GM21576 (cell line): ENCODE data around the gene CDK11B.

Source experiments
- ATAC-seq: cut with Tn5 transposase; IDR thresholded peaks from one replicate; pipeline ENCODE4 v1.9.1; 2021; ENCODE audit warnings: mild to moderate bottlenecking, moderate library complexity; ENCODE audit not compliant: unreplicated experiment

The CDK11B gene

DNA sequence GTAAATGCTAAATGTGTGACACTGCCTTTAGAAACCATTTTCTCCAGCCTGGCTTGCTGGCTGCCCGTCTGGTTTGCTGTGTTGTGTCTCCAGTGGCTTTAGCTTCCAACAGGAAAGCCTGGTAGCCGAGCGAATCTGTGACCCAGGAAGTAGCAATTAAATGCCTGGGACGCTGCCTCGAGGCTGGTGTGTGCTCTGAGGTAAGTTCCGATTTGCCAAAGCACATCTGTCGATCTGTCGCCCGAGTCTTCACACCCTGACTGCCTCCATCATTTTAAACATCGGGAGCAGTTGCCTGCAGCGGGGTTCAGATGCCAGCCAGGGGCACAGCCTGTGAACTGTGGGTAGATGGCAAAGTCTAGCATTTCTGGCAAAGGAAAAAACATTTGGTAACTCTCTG is 41.3 kb downstream of the CDK11B start:
- no peak for ATAC-seq

DNA sequence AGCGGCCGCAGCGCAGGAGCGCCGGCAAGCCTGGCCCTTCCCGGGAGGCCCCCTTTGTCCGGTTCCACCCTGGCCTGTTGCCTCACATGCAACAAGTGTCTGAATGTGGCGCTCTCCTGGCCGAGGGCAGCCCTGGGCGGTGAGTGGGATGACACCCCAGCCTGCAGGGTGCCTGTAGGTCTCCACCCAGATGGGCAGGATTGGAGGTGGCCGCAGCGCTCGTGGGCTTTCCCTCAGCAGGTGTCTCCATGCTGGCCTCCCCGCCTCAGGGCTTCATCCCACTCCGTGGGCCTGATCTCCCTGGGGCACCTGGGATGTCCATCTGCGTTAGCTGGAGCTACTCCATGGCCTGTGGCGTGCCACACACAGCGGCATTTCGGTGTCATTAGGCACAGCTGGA is 42.0 kb downstream of the CDK11B start:
- ATAC-seq, result no peak

DNA sequence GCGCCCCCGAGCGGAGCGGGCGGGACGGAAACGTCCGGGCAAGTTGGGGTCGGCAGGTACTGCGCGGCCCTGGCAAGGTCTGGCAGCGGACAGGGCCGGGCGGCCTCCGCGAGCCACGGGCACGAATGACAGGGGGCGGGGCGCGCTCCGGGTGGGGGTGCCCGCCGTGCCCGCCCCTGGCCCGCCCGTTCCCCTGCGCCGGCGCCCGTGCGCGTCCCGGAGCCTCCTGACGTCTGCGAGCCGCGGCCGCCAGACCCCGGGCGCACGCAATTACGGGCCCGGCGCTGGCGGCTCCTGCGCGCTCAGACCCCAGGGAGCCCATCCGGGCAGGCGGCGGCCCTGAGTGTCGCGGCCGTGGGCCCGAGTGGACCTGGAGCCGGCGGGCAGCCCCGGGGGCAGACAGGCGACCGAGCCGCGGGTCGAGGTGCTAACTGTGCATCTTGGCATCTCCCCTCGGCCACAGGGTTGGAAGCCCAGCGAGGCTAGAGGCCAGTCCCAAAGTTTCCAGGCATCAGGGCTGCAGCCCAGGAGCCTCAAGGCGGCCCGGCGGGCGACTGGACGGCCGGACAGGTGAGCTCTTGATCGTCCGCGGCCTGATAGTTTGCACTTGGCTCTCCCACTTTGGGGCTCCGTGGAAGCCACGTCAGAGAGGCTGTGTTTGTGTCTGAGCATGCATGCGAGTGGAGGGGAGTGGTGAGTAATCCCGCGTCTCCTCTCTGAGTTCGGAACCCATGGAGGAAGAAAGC is 42.6 kb downstream of the CDK11B start:
- peak; percentile 17 for ATAC-seq

DNA sequence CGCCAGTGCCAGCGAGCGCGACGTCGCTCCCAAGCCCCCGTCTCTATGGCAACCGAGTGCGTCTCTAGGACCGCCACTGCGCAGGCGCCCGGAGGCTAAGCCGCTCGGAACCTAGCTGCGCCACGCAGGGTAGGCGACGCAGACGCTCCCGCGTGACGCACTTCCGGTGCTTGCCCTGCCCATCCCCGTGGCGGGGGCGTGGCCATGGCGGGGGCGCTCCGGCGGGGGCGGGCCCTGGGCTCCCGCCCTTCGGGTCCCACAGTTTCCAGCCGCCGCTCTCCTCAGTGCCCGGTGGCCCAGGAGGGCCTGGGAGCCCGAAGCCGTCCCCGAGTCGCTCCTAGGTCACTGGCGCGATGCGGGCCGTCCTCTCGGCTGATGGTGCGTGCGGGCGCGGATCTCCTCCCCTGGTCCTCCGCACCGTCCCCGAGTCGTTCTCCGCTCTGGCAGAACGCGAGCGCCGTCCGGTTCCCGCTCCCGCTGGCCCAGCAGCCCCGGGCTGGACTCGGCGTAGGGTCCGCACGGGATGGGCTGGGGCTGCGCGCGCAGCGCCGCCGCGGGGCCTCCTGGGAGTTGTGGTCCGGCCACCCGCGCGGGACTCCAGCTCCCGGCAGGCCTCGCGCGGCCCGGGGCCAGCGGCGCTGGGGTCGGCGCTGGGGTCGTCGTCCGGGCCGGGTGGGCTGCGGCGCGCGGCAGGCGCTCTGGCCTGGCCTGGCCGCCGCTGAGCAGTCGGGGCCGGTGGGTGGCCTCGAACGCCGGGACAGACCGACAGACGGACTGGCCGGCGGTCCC is 43.4 kb downstream of the CDK11B start, which contains the start of gene MIB2:
TSS of gene MIB2 (plus strand) at position 245 of the 789 bp plus-strand sequence. CDS start 7,953 bp downstream, outside the sequence.
- ATAC-seq, result peak; percentile 82

DNA sequence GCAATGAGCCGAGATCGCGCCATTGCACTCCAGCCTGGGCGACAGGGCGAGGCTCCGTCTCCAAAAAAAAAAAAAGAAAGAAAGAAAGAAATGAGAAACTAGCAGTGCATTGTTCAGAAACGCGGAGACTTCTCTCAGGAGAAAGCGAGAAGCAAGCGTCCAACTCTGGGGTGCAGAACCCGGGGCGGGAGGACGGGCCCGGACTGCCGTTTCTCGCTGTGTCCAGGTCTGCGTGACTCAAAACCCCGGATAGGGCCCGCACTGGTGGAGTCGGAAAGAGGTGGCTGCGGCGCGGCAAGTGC is 43.9 kb downstream of the CDK11B start:
- ATAC-seq, result no peak

DNA sequence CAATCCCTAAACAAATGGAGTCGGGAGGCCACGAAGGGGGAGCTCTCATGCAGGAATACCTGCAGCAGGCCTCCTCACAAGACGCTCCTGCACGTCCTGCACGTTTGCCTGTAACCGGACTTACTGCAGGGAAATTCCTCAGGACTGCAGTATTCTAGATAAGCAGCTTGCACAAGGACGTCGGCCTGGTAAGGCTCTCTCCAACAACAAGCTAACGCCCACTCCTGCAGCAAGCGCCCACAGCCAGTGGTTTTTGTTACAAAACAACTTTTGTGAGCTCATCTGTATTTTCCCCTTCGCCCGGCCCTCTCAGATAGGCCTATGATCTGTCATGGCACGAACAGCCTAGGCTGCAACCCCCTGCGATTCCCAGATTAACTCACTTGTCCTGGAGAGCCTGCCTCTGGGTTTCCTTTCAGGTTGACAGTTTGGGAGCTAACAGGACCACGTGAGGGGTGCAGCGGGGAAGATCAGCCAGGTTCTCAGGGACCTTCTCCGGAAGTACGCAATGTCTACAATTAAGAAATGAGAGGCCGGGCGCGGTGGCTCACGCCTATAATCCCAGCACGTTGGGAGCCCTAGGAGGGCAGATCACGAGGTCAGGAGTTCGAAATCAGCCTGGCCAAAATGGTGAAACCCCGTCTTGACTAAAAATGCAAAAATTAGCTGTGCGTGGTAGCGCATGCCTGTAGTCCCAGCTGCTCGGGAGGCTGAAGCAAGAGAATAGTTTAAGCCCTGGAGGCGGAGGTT is 44.4 kb downstream of the CDK11B start:
- ATAC-seq, result no peak

DNA sequence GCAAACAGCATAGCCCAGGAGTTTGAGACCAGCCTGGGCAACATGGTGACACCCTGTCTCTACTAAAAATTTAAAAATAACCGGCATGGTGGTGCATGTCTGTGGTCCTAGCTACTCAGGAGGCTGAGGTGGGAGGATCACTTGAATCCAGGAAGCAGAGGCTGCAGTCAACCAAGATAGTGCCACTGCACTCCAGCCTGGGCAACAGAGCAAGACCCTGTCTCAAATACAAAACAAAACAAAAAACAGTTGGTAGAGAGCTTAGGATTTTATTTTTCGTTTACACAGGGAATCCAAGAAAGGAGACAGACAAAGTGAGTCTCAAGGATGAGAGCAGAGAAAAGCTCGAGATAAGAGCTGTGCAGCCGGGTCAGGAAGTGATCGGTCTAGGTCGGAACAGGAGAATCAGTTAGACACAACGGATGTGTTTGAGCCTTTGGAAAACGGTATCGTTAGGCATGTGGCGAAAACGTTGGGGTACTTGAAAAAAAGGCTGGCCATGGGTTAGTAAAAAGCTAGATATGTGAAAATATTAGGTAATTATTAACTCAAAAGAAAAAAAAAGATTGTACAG is 45.2 kb downstream of the CDK11B start:
- ATAC-seq, result no peak

DNA sequence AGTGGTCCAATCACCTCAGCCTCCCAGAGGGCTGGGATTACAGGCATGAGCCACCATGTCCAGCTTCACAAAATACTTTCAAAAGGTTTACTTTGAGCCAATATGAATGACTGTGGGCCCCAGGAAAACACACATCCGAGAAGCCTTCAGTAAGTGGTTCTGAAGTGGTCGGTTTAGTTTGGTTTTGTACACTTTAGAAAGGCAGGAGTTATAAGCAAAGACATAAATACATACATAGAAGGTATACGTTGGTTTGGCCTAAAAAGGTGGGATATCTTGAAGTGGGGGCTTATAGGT is 46.8 kb downstream of the CDK11B start:
- no peak for ATAC-seq

DNA sequence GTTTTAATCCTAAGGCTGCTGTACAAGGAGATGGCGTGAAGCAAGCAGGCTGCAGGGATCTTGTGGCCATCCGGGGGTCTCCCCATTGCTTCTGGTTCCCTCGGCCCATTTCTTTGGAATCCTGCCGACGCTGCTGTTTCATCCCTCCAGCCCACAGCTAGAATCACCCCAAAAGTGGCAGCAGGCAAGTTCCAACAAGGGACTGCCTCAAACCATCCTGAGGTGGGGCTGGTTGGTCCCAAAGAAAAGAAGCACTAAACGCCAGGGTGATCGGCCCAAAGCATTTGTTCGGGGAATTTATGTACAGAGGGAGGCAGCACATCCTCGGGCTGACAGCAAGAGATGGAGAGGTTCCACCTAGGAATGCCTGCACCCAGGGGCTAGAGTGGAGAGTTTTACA is 48.0 kb downstream of the CDK11B start:
- ATAC-seq, result no peak

DNA sequence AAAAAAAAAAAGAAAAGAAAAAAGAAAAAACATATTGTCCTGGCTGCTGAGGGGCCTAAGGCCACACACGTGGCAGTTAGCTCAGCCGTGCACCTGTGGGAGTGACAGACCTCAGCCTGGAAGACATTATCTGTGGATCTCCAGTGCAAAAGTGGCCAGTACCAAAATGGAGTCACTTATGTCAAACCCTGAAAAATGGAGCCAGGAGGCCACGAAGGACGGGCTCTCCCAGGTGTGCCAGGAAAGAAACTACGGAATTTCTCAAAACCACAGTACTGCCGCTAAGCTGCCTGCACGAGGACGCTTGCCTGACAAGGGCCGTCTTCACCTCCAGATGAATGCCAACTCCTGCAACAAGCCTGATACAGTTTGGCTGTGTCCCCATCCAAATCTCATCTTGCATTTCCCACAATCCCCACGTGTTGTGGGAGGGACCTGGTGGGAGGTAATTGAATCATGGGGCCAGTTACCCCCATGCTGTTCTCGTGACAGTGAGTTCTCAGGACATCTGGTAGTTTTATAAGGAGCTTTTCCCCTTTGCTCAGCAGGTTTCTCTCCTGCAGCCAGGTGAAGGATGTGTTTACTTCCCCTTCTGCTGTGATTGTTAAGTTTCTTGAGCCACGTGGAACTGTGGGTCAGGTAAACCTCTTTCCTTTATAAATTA is 48.9 kb downstream of the CDK11B start:
- ATAC-seq, result no peak

DNA sequence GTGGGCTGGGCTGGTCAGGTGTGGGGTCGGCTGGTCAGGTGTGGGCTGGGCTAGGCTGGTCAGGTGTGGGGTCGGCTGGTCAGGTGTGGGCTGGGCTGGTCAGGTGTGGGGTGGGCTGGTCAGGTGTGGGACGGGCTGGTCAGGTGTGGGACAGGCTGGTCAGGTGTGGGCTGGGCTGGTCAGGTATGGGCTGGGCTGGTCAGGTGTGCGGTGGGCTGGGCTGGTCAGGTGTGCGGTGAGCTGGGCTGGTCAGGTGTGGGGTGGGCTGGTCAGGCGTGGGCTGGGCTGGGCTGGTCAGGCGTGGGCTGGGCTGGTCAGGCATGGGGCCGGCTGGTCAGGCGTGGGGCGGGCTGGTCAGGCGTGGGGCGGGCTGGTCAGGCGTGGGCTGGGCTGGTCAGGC is 52.6 kb downstream of the CDK11B start:
- no peak for ATAC-seq

DNA sequence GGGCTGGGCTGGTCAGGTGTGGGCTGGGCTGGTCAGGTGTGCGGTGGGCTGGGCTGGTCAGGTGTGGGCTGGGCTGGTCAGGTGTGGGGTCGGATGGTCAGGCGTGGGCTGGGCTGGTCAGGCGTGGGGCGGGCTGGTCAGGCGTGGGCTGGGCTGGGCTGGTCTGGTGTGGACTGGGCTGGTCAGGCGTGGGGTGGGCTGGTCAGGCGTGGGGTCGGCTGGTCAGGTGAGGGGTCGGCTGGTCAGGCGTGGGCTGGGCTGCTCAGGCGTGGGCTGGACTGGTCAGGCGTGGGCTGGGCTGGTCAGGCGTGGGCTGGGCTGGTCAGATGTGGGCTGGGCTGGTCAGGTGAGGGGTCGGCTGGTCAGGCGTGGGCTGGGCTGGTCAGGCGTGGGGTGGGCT is 53.1 kb downstream of the CDK11B start:
- no peak for ATAC-seq

DNA sequence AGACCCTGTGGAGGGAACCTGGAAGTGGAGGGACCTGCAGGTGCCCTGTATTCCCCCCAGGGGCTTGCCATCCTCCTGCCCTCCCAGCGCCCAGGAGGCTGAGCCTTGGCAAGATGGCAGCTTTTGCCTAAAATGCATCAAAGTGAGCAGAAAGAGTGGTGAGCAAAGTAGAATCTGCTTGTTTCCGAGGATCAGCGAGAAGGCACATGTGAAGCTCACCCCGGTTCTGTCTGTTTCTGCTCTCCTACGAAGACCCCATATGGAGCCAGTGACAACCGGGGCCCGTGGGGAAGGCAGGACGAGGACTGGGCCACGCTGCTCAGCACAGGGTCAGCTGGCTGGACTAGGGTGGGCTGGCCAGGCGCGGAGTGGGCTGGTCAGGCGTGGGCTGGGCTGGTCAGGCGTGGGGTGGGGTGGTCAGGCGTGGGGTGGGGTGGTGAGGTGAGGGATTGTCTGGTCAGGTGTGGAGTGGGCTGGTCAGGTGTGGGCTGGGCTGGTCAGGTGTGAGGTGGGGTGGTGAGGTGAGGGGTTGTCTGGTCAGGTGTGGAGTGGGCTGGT is 53.7 kb downstream of the CDK11B start:
- ATAC-seq, result no peak

DNA sequence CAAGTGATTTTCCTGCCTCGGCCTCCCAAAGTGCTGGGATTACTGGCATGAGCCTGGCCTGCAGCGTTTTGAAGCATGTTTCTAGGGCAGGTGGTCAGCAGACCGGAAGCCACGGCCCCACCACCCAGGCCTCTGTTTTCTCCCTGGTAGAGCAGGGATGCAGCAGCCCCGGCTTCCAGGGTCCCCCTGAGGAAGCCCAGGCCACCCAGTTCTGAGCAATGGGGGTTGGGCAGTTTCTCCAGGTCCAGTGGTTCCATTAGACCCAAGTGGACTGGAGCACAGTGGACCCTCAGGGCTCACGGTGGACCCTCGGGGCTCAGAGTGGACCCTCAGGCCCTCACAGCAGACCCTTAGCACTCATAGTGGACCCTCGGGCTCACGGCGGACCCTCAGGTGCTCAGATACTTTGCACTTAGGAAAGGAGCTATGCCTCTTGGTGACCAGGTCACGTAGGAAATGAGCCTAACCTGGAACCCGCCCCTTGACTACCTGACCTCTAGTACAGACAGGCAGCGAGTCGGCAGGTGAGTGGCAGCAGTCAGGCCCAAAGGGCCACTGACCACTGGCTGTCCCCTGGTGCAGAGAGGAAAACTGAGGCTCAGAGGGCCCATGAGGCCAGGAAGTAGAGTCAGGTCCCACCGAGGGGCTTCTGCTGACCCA is 54.3 kb downstream of the CDK11B start:
- ATAC-seq, result no peak

DNA sequence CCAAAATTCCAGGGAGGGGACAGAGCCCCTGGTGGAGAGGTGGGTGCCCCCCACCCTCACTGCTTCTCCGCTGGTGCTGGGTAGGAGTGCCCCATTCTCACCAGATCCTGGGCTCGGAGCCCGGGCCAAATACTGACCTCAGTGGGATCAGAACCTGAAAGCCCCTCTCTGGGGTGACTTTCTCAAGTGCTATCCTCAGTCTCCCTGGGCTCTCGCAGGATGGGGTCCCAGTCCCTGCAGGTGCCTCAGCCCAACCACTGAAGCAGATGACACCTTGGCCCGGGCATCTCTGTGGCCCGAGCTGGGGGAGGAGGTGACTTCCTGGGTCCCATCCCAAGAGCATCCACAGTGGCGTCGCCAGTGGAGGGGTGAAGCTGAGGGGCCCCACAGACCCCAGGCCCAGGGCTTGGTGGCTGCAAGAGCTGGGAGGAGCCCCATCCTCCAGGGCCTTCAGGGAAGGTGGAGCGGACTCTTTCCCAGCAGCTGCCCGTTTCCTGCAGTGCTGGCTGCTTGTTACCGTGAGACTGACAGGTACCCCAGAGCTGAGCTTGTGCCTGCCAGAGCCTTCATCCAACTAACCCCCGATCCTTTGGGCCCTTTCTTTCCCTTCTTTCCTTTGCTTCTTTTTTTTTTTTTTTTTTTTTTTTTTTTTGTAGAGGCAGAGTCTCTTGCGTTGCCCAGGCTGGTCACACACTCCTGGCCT is 55.0 kb downstream of the CDK11B start:
- no peak for ATAC-seq

DNA sequence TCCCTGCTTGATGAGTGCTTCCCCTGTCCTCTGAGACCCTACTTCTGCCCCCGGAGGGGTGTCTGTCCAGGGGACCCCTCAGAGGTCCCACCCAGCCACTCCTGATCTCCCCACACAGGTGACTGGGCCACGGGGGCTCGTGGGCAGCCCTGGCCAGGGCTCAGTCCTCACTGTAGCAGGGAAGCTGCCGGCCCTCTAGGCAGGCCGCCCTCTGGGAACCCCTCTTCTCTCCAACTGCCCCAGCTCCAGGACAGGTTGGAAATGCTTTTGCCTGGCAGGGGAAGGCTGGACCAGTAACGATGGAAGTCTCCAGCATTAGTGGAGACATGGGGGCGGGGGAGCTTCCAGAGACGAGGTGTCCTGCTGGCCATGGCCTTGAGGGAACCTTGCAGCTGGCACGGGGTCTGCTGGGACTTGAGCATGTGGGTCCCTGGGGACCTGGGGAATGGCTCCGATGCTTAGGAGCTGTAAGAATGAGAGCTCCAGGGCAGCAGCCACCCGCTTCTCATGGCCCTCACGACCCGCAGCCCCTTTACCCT is 55.8 kb downstream of the CDK11B start:
- no peak for ATAC-seq

DNA sequence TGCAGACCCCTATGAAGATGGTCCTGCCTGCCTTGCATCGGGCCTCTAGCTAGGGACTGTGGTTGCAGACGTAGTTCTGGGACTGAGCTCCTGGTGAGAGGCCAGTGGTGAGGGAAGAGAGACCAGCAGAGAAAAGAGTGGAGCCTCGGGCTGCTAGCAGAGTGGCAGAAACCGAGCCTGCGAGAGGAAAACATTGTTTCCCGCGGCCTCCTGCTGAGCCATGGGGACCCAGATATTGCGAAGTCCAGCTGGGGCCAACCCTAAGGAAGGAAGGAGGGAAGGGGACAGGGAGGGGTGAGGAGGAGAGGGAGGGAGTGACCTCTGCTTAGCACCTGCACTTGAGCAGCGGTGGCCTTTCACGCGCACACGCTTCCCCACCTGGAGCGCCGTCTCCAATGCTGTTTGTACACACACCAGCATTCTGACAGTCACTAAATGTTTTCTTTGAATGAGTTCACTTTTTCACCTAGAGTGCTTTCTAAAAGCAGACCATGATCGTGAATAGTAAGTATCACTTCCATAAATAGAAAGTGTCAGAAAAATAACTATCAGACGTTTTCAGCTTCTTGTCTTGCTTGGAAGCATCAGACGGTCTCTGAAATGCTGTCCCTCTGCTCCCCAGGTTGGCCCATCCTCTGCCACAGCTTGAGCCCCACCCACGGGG is 56.4 kb downstream of the CDK11B start:
- no peak for ATAC-seq

DNA sequence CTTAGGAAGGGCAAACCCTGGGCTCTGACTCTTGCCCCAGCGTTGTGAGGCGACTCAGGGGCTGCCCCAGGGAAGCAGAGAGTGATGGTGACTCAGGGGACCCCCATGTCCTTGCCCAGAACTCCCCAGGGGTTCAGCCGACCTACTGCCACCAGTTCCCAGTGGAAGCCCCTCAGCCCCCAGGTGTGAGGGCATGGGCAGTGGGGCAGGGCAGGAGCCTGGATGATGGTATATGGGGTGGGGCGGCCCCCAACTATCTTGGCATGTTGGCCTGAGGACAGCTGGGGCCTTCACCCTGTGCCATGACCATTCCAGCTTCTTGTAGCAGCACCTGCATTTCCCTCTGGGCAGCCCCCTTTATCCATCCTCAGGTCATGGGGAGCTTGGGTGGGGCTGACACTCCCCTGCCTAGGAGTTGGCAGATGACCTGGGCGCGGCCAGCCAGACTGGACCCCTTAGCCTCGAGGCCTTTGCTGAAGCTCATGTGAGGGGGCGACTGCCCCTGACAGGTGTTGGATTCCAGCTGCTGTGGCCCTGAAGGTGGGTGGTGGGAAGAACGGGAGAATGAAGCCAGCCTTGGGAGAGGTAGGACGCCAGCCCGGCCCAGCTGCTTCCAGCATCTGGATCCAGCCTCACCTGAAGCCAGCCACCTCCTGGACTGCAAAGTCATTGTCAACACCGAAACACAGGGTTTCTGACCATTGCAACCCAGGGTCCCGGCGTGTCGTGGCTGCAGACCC is 57.1 kb downstream of the CDK11B start:
- ATAC-seq, result no peak
